Omental fat pad (tissue), 4 donors: ENCODE results near the gene DDX19B. TPM values are rescaled to one million over a fixed set of nuclear protein-coding genes. Genes with fewer than 3 reads are reported as not detected.
"Not testable (repeated sequence)": the region's sequence is repeated elsewhere in the genome, so short reads cannot be mapped to it uniquely, and the experiment has no call there.

ENCODE experiments used
- ATAC-seq: fragments of 150-250 bp; one replicate; pipeline ENCODE4 v1.9.1; 2016; ENCODE audit warnings: mild to moderate bottlenecking, moderate library complexity; ENCODE audit not compliant: low FRiP score
- DNase-seq: peaks from one replicate; pipeline ENCODE4 v3.0.0-alpha.2; 2019; ENCODE audit warnings: low spot score
- CTCF ChIP-seq, 3 donors: fragments of 450-650 bp; IDR thresholded peaks; one replicate each; pipeline ENCODE4 v1.5.1; 2016 to 2017; ENCODE audit warnings: antibody characterized with exemption in 3 of 3, mild to moderate bottlenecking in 3 of 3, moderate library complexity in 2 of 3
- total RNA-seq, 4 donors: library from RNA; depleted of rRNA; stranded (reverse); fragments of >200 nt; gene quantifications; one replicate each; pipeline ENCODE4 v1.1.0, GENCODE V29; 2016

The DDX19B gene
- total RNA-seq, 4 donors from 2014 or later, result 32.4 to 45.7 (median 34.2) TPM

GRCh38 chr16:70267516-70267915 lies 31.5 kb upstream of the DDX19B start:
- no peak for TF ChIP-seq CTCF (IDR thresholded peaks at IDR 0.05)
- no peak for DNase-seq
- no peak for ATAC-seq

GRCh38 chr16:70267922-70268321 lies 31.1 kb upstream of the DDX19B start:
- DNase-seq, ATAC-seq: not testable (repeated sequence)

- no peak for ATAC-seq
- TF ChIP-seq CTCF (IDR thresholded peaks at IDR 0.05), result no peak
- DNase-seq, result no peak
These were observed 29.5 kb upstream of the DDX19B start for GRCh38 chr16:70269471-70269870.

GRCh38 chr16:70270176-70270575 lies 28.8 kb upstream of the DDX19B start:
- ATAC-seq (no peak), DNase-seq (no peak)
- no peak for TF ChIP-seq CTCF (IDR thresholded peaks at IDR 0.05)

- TF ChIP-seq CTCF (IDR thresholded peaks at IDR 0.05), result no peak
- DNase-seq (no peak), ATAC-seq (no peak)
These were observed 27.3 kb upstream of the DDX19B start for GRCh38 chr16:70271696-70272095.

GRCh38 chr16:70276392-70276791 lies 22.6 kb upstream of the DDX19B start:
- TF ChIP-seq CTCF (IDR thresholded peaks at IDR 0.05), result no peak
- no peak for DNase-seq
- no peak for ATAC-seq

GRCh38 chr16:70287304-70287971 lies 11.5 kb upstream of the DDX19B start:
- not testable (repeated sequence) for DNase-seq

GRCh38 chr16:70289229-70290094 lies 9.5 kb upstream of the DDX19B start, which contains the start of gene AARS1:
AARS1 (minus strand) TSS chr16:70289506; CDS start chr16:70282763, 6,743 bp downstream.
- TF ChIP-seq CTCF (IDR thresholded peaks at IDR 0.05), result no peak
- DNase-seq (peak; percentile 89), ATAC-seq (peak; percentile 99)

More at GRCh38 chr16:70287304-70287971, 11.5 kb upstream of the DDX19B start:
- not testable (repeated sequence) for ATAC-seq
